ENCODE data around the gene ATP1A2. TPM values are rescaled to one million over a fixed set of nuclear protein-coding genes. Genes with fewer than 3 reads are reported as not detected.
A peak's percentile ranks its signal among the peaks of the same experiment; 100 is the strongest.
"Not testable (repeated sequence)": the region's sequence is repeated elsewhere in the genome, so short reads cannot be mapped to it uniquely, and the experiment has no call there.

The ATP1A2 gene
- total RNA-seq, 4 donors from 2014 or later = 2.2 to 32.6 (median 5.3) TPM

DNA sequence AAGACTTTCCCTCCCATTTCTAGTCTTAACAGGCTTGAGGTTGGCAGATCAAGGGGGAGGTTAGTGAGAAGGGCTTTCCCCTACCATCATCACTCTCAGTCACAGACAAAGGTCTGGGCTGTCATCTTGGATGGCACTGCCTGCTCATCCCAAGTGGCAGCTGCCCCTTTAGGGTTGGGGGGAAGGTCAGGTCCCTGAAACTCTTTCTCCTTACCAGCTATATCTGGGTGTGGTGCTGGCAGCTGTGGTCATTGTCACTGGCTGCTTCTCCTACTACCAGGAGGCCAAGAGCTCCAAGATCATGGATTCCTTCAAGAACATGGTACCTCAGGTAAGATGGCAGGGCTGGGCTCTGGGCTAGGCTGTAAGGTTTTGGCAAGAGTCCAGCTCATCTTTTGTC lies 8.2 kb downstream of the ATP1A2 start:
- no peak for TF ChIP-seq POLR2A (IDR thresholded peaks at IDR 0.05)
- TF ChIP-seq, protein P1, sequence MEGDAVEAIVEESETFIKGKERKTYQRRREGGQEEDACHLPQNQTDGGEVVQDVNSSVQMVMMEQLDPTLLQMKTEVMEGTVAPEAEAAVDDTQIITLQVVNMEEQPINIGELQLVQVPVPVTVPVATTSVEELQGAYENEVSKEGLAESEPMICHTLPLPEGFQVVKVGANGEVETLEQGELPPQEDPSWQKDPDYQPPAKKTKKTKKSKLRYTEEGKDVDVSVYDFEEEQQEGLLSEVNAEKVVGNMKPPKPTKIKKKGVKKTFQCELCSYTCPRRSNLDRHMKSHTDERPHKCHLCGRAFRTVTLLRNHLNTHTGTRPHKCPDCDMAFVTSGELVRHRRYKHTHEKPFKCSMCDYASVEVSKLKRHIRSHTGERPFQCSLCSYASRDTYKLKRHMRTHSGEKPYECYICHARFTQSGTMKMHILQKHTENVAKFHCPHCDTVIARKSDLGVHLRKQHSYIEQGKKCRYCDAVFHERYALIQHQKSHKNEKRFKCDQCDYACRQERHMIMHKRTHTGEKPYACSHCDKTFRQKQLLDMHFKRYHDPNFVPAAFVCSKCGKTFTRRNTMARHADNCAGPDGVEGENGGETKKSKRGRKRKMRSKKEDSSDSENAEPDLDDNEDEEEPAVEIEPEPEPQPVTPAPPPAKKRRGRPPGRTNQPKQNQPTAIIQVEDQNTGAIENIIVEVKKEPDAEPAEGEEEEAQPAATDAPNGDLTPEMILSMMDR (IDR thresholded peaks at IDR 0.05) = no peak
- DNase-seq = no peak
- H3K27me3 ChIP-seq = no peaks in the 10 kb centered on the region

DNA sequence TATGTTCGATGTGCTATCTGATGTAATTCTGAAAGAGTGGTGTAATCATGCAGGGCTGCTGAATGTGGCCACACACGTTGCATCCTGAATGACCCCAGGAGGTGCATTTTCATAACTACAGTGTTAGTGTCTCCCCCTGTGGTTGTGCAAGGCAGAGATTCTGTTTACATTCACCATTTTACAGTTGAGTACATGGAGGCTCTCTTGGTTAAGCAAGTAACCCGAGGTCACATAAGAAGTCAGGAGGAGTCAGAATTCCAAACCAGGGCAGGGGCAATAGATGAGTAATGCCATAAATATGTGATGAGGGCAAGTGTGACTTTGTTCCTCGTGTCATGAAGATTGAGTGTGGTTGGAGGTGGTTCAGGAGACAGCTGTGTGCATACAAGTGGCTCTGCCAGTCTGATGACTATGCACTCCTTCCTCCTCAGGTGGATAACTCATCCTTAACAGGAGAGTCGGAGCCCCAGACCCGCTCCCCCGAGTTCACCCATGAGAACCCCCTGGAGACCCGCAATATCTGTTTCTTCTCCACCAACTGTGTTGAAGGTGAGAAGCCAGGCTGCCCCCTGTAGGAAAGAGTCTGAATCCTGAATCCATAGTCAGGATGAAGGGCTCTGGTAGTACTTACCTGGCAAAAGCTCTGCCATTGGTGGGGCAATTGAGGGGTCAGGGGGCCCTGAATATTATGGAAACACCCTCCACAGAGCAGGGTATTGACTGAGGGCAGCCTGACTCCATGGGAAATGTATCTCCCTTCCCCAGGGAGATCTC lies 9.3 kb downstream of the ATP1A2 start:
- Histone ChIP-seq H3K27ac (peak overlapping the region; percentile 36 to 77 (median 68)), H3K9me3 (no peaks in the 10 kb centered on the region), H3K4me3 (no peak overlapping the region), H3K4me1 (peaks cover 4 to 38% (median 17%) of the 10 kb centered on the region in 3 donors), H3K36me3 (peaks cover 0 to 6% (median 0%) of the 10 kb centered on the region in 3 donors), H3K27me3 (no peaks in the 10 kb centered on the region)
- no peak for DNase-seq
- TF ChIP-seq POLR2A (IDR thresholded peaks at IDR 0.05) = no peak
- TF ChIP-seq, protein P1 (IDR thresholded peaks at IDR 0.05) = peak in 2 of 6 experiments; percentile 20 to 33
- 22 to 28% methylated on average over 4 to 7 of the region's 8 CpGs for WGBS, 2 donors
- intact Hi-C loops (cut with DNase I) = no loop called here

More for the DNA sequence above, 8.2 kb downstream of the ATP1A2 start:
- intact Hi-C loops (cut with DNase I) = no loop called here
- H3K9me3 ChIP-seq = no peaks in the 10 kb centered on the region
- H3K36me3 ChIP-seq = no peaks in the 10 kb centered on the region
- peaks cover 4 to 41% (median 18%) of the 10 kb centered on the region in 3 donors for H3K4me1 ChIP-seq
- peak overlapping the region; percentile 1 to 73 (median 28) for H3K27ac ChIP-seq
- no peak overlapping the region for H3K4me3 ChIP-seq

DNA sequence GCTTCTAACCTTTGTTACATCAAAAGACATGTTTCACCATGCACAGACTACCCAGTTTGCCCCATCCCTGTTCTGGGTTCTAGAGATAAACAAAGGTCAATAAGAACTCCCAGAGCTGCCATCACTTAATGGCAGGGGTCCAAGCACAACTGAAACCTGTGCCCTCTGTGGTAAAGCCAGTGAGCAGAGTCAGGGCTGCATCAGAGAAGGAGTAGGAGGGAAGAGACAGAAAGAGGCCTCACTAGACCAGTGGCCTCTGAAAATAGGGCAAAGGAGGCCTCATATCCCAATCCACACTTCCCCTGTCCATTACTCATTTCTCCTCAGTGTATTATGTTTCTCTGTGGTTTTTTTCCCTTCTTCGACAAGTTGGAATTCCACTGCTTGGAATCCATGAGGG lies 10.2 kb downstream of the ATP1A2 start:
- peaks cover 4 to 38% (median 17%) of the 10 kb centered on the region in 3 donors for H3K4me1 ChIP-seq
- H3K4me3 ChIP-seq = no peak overlapping the region
- H3K27me3 ChIP-seq = no peaks in the 10 kb centered on the region
- H3K36me3 ChIP-seq = peaks cover 0 to 6% (median 0%) of the 10 kb centered on the region in 3 donors
- DNase-seq = no peak
- WGBS, 2 donors = 77 to 81% methylated on average over 1 of the region's 1 CpG
- peak overlapping the region; percentile 36 to 77 (median 68) for H3K27ac ChIP-seq
- intact Hi-C loops (cut with DNase I) = no loop called here
- TF ChIP-seq, protein P1 (IDR thresholded peaks at IDR 0.05) = no peak
- no peak for TF ChIP-seq POLR2A (IDR thresholded peaks at IDR 0.05)
- H3K9me3 ChIP-seq = no peaks in the 10 kb centered on the region

DNA sequence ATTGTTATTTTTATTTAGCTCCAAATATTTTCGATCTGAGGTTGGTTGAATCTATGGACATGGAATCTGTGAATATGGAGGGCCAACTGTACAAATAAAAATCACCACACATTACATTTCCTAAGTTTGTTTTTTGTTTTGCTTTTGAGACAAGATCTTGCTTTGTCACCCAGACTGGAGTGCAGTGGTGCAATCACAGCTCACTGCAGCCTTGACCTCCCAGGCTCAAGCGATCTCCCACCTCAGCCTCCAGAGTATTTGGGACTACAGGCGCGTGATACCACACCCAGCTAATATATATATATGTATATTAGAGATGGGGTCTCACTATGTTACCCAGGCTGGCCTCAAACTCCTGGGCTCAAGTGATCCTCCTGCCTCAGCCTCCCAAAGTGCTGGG lies 10.8 kb downstream of the ATP1A2 start:
- WGBS, 2 donors = 70 to 71% methylated on average over 4 of the region's 4 CpGs
- H3K27me3 ChIP-seq; H3K4me3 ChIP-seq; H3K36me3 ChIP-seq; H3K9me3 ChIP-seq; intact Hi-C loops (cut with DNase I); H3K27ac ChIP-seq; DNase-seq: not testable (repeated sequence)
- peaks cover 4 to 42% (median 17%) of the 10 kb centered on the region in 3 donors for H3K4me1 ChIP-seq

DNA sequence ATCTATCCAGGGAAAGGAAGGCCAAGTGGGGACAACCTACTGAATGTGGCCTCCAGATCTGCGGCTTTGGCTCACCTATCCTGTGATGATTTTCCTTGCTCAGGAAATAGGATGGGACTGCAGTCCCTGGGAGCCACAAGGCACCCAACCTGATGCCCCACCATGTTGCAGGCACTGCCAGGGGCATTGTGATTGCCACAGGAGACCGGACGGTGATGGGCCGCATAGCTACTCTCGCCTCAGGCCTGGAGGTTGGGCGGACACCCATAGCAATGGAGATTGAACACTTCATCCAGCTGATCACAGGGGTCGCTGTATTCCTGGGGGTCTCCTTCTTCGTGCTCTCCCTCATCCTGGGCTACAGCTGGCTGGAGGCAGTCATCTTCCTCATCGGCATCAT lies 11.8 kb downstream of the ATP1A2 start:
- H3K36me3 ChIP-seq = peaks cover 0 to 6% (median 0%) of the 10 kb centered on the region in 3 donors
- no peaks in the 10 kb centered on the region for H3K9me3 ChIP-seq
- intact Hi-C loops (cut with DNase I) = no loop called here
- no peak overlapping the region for H3K4me3 ChIP-seq
- no peak for DNase-seq
- H3K4me1 ChIP-seq = peaks cover 4 to 46% (median 17%) of the 10 kb centered on the region in 3 donors
- no peaks in the 10 kb centered on the region for H3K27me3 ChIP-seq
- TF ChIP-seq, protein P1 (IDR thresholded peaks at IDR 0.05) = no peak
- TF ChIP-seq POLR2A (IDR thresholded peaks at IDR 0.05) = no peak
- H3K27ac ChIP-seq = peak overlapping the region in 3 of 4 donors; percentile 34 to 80 (median 48)
- 96 to 97% methylated on average over 4 to 8 of the region's 9 CpGs for whole genome bisulfite sequencing, 2 donors
